GM19238 (cell line): ENCODE results near the gene FABP7.

Source experiments
- DNase-seq: peaks from one replicate; pipeline ENCODE4 v3.0.0; 2011; ENCODE audit warnings: low spot score; ENCODE audit not compliant: insufficient read length

The FABP7 gene

GRCh38 chr6:122797537-122797936, 18.0 kb downstream of the FABP7 start:
- DNase-seq = no peak

GRCh38 chr6:122798099-122798641, 18.7 kb downstream of the FABP7 start:
- DNase-seq = no peak

GRCh38 chr6:122799140-122799745, 19.7 kb downstream of the FABP7 start:
- no peak for DNase-seq

- no peak for DNase-seq
Measured at GRCh38 chr6:122799916-122800686, 20.6 kb downstream of the FABP7 start.

GRCh38 chr6:122800906-122801305, 21.4 kb downstream of the FABP7 start:
- no peak for DNase-seq

GRCh38 chr6:122801397-122801796, 21.9 kb downstream of the FABP7 start:
- no peak for DNase-seq

GRCh38 chr6:122803171-122803661, 23.7 kb downstream of the FABP7 start:
- no peak for DNase-seq

- DNase-seq = no peak
Measured at GRCh38 chr6:122804962-122805485, 25.5 kb downstream of the FABP7 start.

- DNase-seq = no peak
Measured at GRCh38 chr6:122806291-122806690, 26.8 kb downstream of the FABP7 start.

GRCh38 chr6:122808121-122808885, 28.8 kb downstream of the FABP7 start:
- no peak for DNase-seq

- no peak for DNase-seq
Measured at GRCh38 chr6:122809001-122809400, 29.5 kb downstream of the FABP7 start.

GRCh38 chr6:122809691-122810090, 30.2 kb downstream of the FABP7 start:
- DNase-seq = no peak

- DNase-seq = no peak
Measured at GRCh38 chr6:122810189-122810588, 30.7 kb downstream of the FABP7 start.

- no peak for DNase-seq
Measured at GRCh38 chr6:122817358-122817757, 37.8 kb downstream of the FABP7 start.

GRCh38 chr6:122817766-122818165, 38.2 kb downstream of the FABP7 start:
- DNase-seq = no peak

- DNase-seq = no peak
Measured at GRCh38 chr6:122818866-122819265, 39.4 kb downstream of the FABP7 start.

GRCh38 chr6:122821095-122821494, 41.6 kb downstream of the FABP7 start:
- DNase-seq = no peak

- no peak for DNase-seq
Measured at GRCh38 chr6:122825163-122825562, 45.6 kb downstream of the FABP7 start.

- no peak for DNase-seq
Measured at GRCh38 chr6:122829456-122829855, 49.9 kb downstream of the FABP7 start.

GRCh38 chr6:122831511-122831910, 52.0 kb downstream of the FABP7 start:
- no peak for DNase-seq

GRCh38 chr6:122832459-122832858, 52.9 kb downstream of the FABP7 start:
- no peak for DNase-seq
